ENCODE measurements around the gene NANOS1.

GRCh38 chr10:119006451-119007210, 22.9 kb upstream of the NANOS1 start:
- TF ChIP-seq POLR2A (IDR thresholded peaks at IDR 0.05) = no peak
- TF ChIP-seq, protein P1, sequence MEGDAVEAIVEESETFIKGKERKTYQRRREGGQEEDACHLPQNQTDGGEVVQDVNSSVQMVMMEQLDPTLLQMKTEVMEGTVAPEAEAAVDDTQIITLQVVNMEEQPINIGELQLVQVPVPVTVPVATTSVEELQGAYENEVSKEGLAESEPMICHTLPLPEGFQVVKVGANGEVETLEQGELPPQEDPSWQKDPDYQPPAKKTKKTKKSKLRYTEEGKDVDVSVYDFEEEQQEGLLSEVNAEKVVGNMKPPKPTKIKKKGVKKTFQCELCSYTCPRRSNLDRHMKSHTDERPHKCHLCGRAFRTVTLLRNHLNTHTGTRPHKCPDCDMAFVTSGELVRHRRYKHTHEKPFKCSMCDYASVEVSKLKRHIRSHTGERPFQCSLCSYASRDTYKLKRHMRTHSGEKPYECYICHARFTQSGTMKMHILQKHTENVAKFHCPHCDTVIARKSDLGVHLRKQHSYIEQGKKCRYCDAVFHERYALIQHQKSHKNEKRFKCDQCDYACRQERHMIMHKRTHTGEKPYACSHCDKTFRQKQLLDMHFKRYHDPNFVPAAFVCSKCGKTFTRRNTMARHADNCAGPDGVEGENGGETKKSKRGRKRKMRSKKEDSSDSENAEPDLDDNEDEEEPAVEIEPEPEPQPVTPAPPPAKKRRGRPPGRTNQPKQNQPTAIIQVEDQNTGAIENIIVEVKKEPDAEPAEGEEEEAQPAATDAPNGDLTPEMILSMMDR (IDR thresholded peaks at IDR 0.05 in 8 of 11, conservative IDR thresholded peaks at IDR 0.05 in 3 of 11) = no peak

Measured in spleen (tissue), 7 donors.